Measurements from ENCODE around the gene PHF2.

GRCh38 chr9:93642961-93643360 is 66.6 kb downstream of the PHF2 start:
- no peak for TF ChIP-seq CTCF (IDR thresholded peaks at IDR 0.05)
- no peak for TF ChIP-seq EZH2 (IDR thresholded peaks at IDR 0.05; ENCODE audit: borderline replicate concordance, insufficient read depth, low read depth, low read length, poor library complexity, severe bottlenecking)
